BJ (cell line): ENCODE results near the gene SNPH. TPM values are rescaled to one million over a fixed set of nuclear protein-coding genes. Genes with fewer than 3 reads are reported as not detected.

Source experiments
- CTCF ChIA-PET: fragments of 350-600 bp; formaldehyde crosslinking; extraction: SDS; loops from one replicate; lab custom pipeline; 2021; ENCODE audit warnings: antibody characterized with exemption, inconsistent platforms; lab: Yijun Ruan, JAX
- POLR2A ChIA-PET: fragments of 300-600 bp; sonication (Branson Sonifier 250); formaldehyde crosslinking; extraction: SDS; loops from one replicate; lab custom pipeline; 2021; ENCODE audit warnings: antibody characterized with exemption; lab: Charles Lee
- DNase-seq: peaks from one replicate; pipeline ENCODE4 v3.0.0-alpha.2; 2011; ENCODE audit warnings: low read depth
- H3K27me3 ChIP-seq: 2 replicates; pipeline ENCODE4 v1.6.0; 2011; ENCODE audit warnings: low read length; ENCODE audit not compliant: control insufficient read depth, insufficient read depth
- H3K36me3 ChIP-seq: 2 replicates; pipeline ENCODE4 v1.5.1; 2011; ENCODE audit warnings: low read length; ENCODE audit not compliant: control insufficient read depth, insufficient read depth
- H3K4me3 ChIP-seq: 2 replicates; pipeline ENCODE4 v1.5.1; 2011; ENCODE audit warnings: low read depth, mild to moderate bottlenecking, control low read depth, low read length
- CTCF ChIP-seq: IDR thresholded peaks from 2 replicates; pipeline ENCODE4 v1.5.1; 2011; ENCODE audit warnings: low read depth, mild to moderate bottlenecking, control low read depth, inconsistent platforms, low read length, moderate library complexity; ENCODE audit not compliant: insufficient read depth
- polyA plus RNA-seq: library from polyadenylated mRNA; depleted of rRNA; stranded (reverse); fragments of >200 nt; gene quantifications from 2 replicates; pipeline ENCODE4 v1.2.3, GENCODE V29; 2011

SNPH gene
- polyA plus RNA-seq, 1 experiment, result 1.8 TPM

- no peak for DNase-seq
- Histone ChIP-seq H3K36me3 (0 out of 2 replicates have a peak, but pooled peaks cover 2% of the 10 kb centered on the region), H3K4me3 (no peak overlapping the region), H3K27me3 (no peaks in the 10 kb centered on the region)
- no peak for TF ChIP-seq CTCF
- ChIA-PET POLR2A (interaction anchor here (0.6 kb wide), 2 partner anchors 41 to 123 kb away, joined by 3 read pairs; no protein-coding TSS in a partner anchor), CTCF (interaction anchor here (1.6 to 1.9 kb wide), 2 partner anchors 109 to 110 kb away, joined by 4 to 5 read pairs; no protein-coding TSS in a partner anchor)
These were observed 62.0 kb downstream of the SNPH start for GRCh38 chr20:1327827-1328679.

- Histone ChIP-seq H3K27me3 (no peaks in the 10 kb centered on the region), H3K4me3 (no peak within 1 kb of the TSS), H3K36me3 (peaks cover 3% of the 10 kb centered on the region; the same call in 1 of the 2 replicates)
- DNase-seq, result no peak
- TF ChIP-seq CTCF, result no peak
- CTCF ChIA-PET, result interaction anchor here (1.6 kb wide), 1 partner anchor 109 kb away, joined by 5 read pairs; no protein-coding TSS in a partner anchor
- POLR2A ChIA-PET, result no interaction called here
These were observed 62.7 kb downstream of the SNPH start, which contains the start of gene SDCBP2 for GRCh38 chr20:1328680-1329330. SDCBP2 (minus strand) TSS chr20:1329139; CDS start chr20:1320416, 8,723 bp downstream.

- DNase-seq, result no peak
- H3K27me3 ChIP-seq, result no peaks in the 10 kb centered on the region
- ChIA-PET CTCF (no interaction called here), POLR2A (no interaction called here)
- no peak overlapping the region for H3K4me3 ChIP-seq
- no peak for TF ChIP-seq CTCF
- peaks cover 3% of the 10 kb centered on the region; the same call in 1 of the 2 replicates for H3K36me3 ChIP-seq
These were observed 64.2 kb downstream of the SNPH start for GRCh38 chr20:1330075-1330830.

- TF ChIP-seq CTCF, result no peak
- peaks cover 3% of the 10 kb centered on the region; the same call in 1 of the 2 replicates for H3K36me3 ChIP-seq
- H3K4me3 ChIP-seq, result no peak overlapping the region
- H3K27me3 ChIP-seq, result no peaks in the 10 kb centered on the region
- POLR2A ChIA-PET, result no interaction called here
- DNase-seq, result no peak
- CTCF ChIA-PET, result no interaction called here
These were observed 65.0 kb downstream of the SNPH start for GRCh38 chr20:1331101-1331500.
